Mesodermal cell (in vitro differentiated cells): ENCODE measurements around the gene CASP9.
"Not testable (repeated sequence)": the region's sequence is repeated elsewhere in the genome, so short reads cannot be mapped to it uniquely, and the experiment has no call there.

Experiments used
- H3K27ac ChIP-seq: 2 replicates; pipeline ENCODE4 v1.7.0; 2013; ENCODE audit warnings: mild to moderate bottlenecking, low read depth, low read length, moderate library complexity; ENCODE audit not compliant: severe bottlenecking
- H3K36me3 ChIP-seq: 2 replicates; pipeline ENCODE4 v1.7.1; 2013; ENCODE audit warnings: mild to moderate bottlenecking, low read length, moderate library complexity; ENCODE audit not compliant: control insufficient read depth, insufficient read depth
- H3K4me1 ChIP-seq: one replicate; pipeline ENCODE4 v1.7.1; 2013; ENCODE audit warnings: mild to moderate bottlenecking, low read length; ENCODE audit not compliant: insufficient read depth, control insufficient read depth, poor library complexity, severe bottlenecking
- H3K4me3 ChIP-seq: 2 replicates; pipeline ENCODE4 v1.7.0; 2013; ENCODE audit warnings: low read length, control low read depth, mild to moderate bottlenecking; ENCODE audit not compliant: insufficient read depth, poor library complexity, severe bottlenecking; ENCODE audit errors: extremely low read depth
- H3K9me3 ChIP-seq: 2 replicates; pipeline ENCODE4 v1.7.1; 2013; ENCODE audit warnings: mild to moderate bottlenecking, low read length, moderate library complexity; ENCODE audit not compliant: control insufficient read depth
- WGBS, 2 experiments: methylation state at CpG; one replicate each; pipeline ENCODE4 v1.1.5; 2013; ENCODE audit warnings: missing lambda C conversion rate in 2 of 2; ENCODE audit not compliant: insufficient coverage in 2 of 2; 5-methylcytosine and 5-hydroxymethylcytosine counted together

CASP9 gene

DNA sequence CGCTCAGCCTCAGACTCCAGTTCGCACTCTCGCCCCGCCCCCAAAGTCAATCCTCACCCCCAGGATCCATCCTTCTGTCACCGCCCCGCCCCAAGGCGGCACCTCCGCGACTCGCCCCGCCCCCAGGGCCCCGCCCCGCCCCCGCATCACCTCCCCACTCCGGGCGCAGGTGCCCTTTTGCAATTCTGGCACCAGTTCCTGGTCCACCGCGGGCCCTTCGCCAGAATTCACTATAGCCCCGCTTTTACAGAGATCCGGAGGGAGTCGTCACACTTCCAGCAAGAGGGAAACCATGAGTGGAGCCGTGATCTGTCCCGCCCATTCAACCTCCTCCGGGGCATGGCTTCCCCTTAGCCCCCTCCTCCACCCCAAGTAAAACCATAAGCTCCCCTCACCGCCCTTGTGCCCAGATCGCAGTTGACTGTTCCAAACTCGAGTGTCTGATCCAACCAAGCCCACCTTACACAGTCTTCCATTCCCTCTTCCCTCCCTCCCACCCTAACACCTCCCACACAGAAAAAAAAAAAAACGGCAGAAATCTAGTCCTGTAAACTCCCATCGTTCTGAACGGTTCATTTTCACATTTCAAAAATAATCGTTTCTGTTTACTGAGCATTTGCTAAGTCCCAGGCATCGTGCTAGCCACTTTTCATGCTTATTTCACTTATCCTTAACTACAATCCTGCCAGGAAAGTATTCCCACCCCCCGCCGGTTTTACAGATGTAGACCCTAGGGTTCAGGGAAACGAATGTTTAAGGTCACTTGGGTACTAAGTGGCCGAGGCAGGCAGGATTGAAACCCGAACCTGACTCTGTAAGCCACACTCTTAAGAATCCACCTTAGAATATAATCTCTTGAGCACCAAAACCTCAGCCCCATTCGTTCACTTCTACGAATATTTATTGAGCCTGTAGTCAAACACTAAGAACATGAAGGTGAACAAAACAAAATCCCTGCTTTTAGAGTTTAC lies 1.3 kb upstream of the CASP9 start:
- peaks cover 13% of the 10 kb centered on the region for H3K4me1 ChIP-seq
- H3K27ac ChIP-seq: peak overlapping the region; percentile 82
- no peaks in the 10 kb centered on the region for H3K9me3 ChIP-seq
- WGBS, 2 experiments: 3% methylated on average over 25 to 28 of the region's 40 CpGs
- H3K4me3 ChIP-seq: peak overlapping the region; percentile 72
- peaks cover 7% of the 10 kb centered on the region for H3K36me3 ChIP-seq

DNA sequence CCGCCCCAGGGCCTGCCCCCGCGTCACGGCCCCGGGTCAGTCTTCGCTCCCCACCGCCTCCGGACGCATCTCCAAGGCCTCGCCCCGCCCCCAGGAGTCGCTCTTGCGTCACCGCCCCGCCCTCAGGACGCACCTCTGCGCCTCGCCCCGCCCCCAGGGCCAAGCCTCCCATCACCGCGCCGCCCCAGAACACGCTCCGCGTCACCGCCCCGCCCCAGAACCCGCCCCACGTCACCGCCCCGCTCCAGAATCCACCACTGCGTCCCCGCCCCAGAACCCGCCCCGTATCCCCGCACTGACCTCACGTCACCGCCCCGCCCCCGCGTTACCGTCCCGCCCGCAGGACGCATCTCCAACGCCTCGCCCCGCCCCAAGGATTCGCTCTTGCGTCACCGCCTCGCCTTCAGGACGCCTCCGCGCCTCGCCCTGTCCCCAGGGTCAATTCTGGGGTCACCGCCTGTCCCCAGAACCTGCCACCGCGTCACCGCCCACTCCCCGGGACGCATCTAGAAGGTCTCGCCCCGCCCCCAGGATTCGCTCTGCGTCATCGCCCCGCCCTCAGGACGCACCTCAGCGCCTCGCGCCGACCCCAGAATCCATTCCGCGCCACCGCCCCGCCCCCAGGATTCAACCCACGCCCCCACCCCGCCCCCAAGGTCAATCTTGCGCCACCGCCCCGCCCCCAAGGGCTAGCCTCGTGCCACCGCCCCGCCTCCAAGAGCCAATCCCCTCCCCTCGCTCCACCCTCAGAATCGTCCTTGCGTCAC lies 451 bp upstream of the CASP9 start:
- no peaks in the 10 kb centered on the region for H3K9me3 ChIP-seq
- H3K4me3 ChIP-seq: peak overlapping the region; percentile 72
- peaks cover 13% of the 10 kb centered on the region for H3K4me1 ChIP-seq
- H3K36me3 ChIP-seq: peaks cover 3% of the 10 kb centered on the region
- H3K27ac ChIP-seq: peak overlapping the region; percentile 99
- 0 to 1% methylated on average over 14 to 47 of the region's 88 CpGs for WGBS, 2 experiments

DNA sequence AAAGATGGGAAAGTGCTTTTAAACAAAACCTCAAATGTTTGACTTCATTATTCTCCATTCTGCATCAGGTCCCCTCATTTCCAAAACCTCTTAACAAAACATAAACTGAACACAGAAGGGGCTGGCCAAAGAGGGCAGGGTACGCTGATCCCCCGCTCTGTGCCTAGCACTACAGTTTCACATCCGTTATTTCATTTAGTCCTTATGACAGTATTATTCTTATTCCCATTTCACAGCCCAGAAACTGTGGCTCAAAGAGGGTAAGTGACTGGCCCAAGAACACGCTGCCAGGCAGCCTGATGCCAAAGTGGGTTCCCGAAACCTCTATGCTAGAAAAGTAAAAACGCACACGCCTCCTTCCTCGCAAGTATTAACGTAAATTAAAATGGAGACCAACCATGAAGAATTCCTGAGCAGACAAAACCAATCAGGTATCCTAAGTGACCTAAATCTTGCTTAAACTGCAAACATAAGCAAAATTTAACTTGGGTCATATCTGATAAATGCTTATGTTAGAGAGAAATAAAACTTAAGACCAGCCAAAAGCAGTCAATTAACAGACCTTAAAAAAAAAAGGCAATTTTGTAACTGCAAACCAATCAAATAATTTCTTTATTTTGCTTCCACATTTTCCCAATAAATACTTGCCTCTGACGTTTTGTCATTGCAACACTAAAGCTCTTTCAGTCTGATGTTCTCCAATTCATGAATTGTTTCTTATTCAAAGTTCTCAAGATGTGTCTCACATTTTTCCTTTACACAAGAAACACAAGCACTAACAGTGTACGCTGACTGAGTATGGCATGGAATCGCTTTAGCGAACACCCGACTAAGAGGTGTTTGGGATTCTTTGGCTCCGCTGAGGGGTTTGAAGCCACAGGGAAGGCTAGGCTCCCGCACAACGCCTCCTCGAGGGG lies 653 bp downstream of the CASP9 start:
- peak overlapping the region; percentile 78 for H3K27ac ChIP-seq
- WGBS, 2 experiments: 42 to 45% methylated on average over 12 to 17 of the region's 18 CpGs
- peaks cover 13% of the 10 kb centered on the region for H3K4me1 ChIP-seq
- H3K9me3 ChIP-seq: no peaks in the 10 kb centered on the region
- H3K36me3 ChIP-seq: no peaks in the 10 kb centered on the region
- H3K4me3 ChIP-seq: peak overlapping the region; percentile 66

DNA sequence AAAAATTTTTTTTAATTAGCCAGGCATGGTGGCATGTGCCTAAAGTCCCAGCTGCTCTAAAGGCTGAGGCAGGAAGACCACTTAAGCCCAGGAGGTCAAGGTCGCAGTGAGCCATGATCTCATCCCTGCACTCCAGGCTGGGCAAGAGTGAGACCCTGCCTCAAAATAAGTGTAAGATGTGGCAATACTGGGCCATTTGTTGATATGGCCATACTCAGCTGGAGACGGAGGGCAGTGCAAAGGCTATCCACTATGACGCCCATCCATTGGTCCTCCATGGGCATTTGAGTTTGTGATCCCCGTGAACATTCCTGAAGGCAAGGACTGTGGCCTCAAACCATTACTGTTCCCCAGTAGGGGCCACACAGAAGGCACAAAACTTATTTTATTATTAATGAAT lies 1.5 kb downstream of the CASP9 start:
- Histone ChIP-seq H3K4me1 (peaks cover 13% of the 10 kb centered on the region), H3K27ac (no peak overlapping the region), H3K4me3 (no peak overlapping the region), H3K9me3 (no peaks in the 10 kb centered on the region), H3K36me3 (no peaks in the 10 kb centered on the region)
- 94 to 97% methylated on average over 3 of the region's 4 CpGs for WGBS, 2 experiments

DNA sequence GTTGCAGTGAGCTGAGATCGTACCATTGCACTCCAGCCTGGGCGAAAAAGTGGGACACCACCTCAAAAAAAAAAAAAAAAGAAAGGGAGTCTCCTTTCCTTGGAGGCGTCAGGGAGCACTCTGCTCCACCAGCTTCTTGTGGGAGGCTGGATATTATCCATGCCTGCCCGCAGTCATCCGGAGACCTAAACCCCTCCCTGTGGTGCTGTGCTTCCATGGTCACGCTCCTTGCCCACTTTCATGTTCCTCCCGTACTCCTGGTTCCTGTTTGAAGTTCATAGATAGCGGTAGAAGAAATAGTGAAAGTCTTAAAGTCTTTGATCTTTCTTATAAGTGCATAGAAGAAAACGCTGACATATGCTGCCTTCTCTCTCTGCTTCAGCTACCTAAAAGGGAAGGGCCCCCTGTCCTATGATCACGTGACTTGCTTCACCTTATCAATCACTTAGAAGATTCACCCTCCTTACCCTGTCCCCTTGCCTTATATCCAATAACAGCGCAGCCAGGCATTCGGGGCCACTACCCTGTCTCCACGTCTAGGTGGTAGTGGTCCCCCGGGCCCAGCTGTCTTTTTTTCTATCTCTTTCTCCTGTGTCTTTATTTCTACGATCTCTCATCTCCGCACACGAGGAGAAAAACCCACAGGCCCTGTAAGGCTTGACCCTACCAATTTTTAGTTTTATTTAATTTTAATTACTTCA lies 2.7 kb downstream of the CASP9 start:
- WGBS, 2 experiments: 93 to 95% methylated on average over 6 to 15 of the region's 17 CpGs
- not testable (repeated sequence) for H3K36me3 ChIP-seq, H3K4me3 ChIP-seq, H3K9me3 ChIP-seq, H3K27ac ChIP-seq
- peaks cover 13% of the 10 kb centered on the region for H3K4me1 ChIP-seq

DNA sequence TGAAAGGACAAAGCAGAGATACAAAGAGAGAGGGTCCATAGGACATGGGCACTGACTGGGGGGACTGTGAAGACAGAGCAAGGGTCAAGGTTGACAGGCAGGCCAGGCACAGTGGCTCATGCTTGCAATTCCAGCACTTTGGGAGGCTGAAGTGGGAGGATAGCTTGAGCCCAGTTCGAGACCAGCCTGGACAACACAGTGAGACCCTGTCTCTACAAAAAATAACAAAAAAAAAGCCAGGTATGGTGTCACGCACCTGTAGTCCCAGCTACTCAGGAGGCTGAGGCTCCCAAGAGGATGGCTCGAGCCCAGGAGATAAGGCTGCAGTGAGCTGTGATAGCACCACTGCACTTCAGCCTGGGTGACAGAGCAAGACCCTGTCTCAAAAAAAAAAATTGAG lies 4.4 kb downstream of the CASP9 start:
- H3K9me3 ChIP-seq: no peaks in the 10 kb centered on the region
- peaks cover 14% of the 10 kb centered on the region for H3K4me1 ChIP-seq
- peaks cover 7% of the 10 kb centered on the region for H3K36me3 ChIP-seq
- H3K27ac ChIP-seq: no peak overlapping the region
- no peak overlapping the region for H3K4me3 ChIP-seq
- 95 to 96% methylated on average over 2 of the region's 3 CpGs for WGBS, 2 experiments

DNA sequence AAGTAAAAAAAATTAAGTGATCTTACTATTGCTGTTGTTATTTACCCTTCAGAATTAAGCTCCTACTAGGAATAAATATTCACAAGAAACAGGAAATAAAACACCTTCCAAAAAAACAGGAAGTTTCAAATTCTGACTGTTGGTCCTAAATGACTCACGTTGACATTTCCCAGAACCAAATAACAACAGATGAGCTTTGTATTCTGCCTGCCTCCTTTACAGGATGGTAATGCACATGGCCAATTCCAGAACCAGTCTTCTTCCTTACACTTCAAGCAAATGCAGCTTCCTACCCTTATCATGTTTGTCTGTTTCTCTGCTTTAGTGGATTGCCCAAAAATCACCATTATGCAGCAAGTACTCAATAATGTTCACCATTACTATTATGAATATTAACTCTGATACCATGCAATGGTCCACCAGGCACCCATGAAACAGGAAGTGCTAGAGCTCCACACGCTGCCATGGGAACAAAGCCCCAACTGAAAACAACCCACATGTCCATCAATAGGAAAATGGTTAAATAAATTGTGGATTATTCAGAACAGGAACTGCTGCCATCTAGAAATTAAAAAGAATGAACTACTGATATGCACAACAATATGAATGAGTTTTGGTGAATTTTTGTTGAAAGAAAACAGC lies 8.9 kb downstream of the CASP9 start:
- no peak overlapping the region for H3K4me3 ChIP-seq
- peak overlapping the region; percentile 20 for H3K27ac ChIP-seq
- H3K4me1 ChIP-seq: peaks cover 7% of the 10 kb centered on the region
- H3K9me3 ChIP-seq: no peaks in the 10 kb centered on the region
- 71 to 75% methylated on average over 1 of the region's 2 CpGs for WGBS, 2 experiments
- peaks cover 13% of the 10 kb centered on the region for H3K36me3 ChIP-seq

DNA sequence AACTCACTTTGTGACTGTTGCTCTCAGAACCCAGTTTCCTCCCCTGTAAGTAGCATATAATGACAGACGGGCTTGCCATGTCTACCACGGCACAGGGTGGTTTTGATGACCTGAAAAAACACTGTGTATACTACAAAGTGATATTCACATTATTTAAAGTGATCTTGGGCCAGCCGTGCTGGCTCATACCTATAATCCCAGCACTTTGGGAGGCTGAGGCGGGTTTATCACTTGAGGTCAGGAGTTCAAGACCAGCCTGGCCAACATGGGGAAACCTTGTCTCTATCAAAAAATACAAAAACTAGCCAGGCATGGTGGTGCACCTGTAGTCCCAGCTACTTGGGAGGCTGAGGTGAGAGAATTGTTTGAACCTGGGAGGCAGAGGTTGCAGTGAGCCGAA lies 9.5 kb downstream of the CASP9 start:
- H3K27ac ChIP-seq, H3K4me1 ChIP-seq, H3K9me3 ChIP-seq, H3K4me3 ChIP-seq: not testable (repeated sequence)
- 95 to 100% methylated on average over 2 of the region's 5 CpGs for WGBS, 2 experiments
- peaks cover 13% of the 10 kb centered on the region for H3K36me3 ChIP-seq

DNA sequence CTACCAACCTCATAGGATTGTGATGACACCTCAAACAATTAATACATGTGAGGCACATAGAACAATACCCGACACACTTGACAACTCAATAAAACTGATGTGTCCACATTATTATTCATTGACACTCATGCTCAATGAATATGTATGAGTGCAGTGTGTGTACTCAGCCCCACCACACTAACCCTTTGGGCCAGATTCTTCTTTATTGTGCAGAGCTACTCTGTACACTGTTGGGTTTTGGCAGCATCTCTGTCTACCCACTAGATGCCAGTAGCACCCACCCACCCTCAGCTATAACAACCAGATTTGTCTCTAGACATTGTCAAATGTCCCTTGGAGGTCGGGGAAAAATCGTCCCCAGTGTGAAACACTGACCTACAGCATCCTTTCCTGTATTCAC lies 10.1 kb downstream of the CASP9 start:
- Histone ChIP-seq H3K4me1 (peaks cover 7% of the 10 kb centered on the region), H3K4me3 (no peak overlapping the region), H3K36me3 (peaks cover 13% of the 10 kb centered on the region), H3K27ac (no peak overlapping the region), H3K9me3 (no peaks in the 10 kb centered on the region)
- 90 to 92% methylated on average over 2 of the region's 3 CpGs for WGBS, 2 experiments
